Breast epithelium (tissue), 3 donors: ENCODE results near the gene IKBKE.

Source experiments
- CTCF ChIP-seq, 3 donors: fragments of 450-650 bp; IDR thresholded peaks; one replicate each; pipeline ENCODE4 v1.5.1; 2016 to 2017; ENCODE audit warnings: antibody characterized with exemption in 3 of 3, mild to moderate bottlenecking in 3 of 3, moderate library complexity in 3 of 3
- POLR2A ChIP-seq: fragments of 450-650 bp; IDR thresholded peaks from one replicate; pipeline ENCODE4 v1.6.1; 2016; ENCODE audit warnings: antibody characterized with exemption, mild to moderate bottlenecking, moderate library complexity
- POLR2AphosphoS5 ChIP-seq, 3 donors: sonication (generic); formaldehyde crosslinking; IDR thresholded peaks; one replicate each; pipeline ENCODE4 v1.6.1; 2017; ENCODE audit warnings: antibody characterized with exemption in 3 of 3

GRCh38 chr1:206482611-206483010, 12.3 kb downstream of the IKBKE start:
- TF ChIP-seq POLR2AphosphoS5 (IDR thresholded peaks at IDR 0.05) = no peak
- no peak for TF ChIP-seq CTCF (IDR thresholded peaks at IDR 0.05)
- no peak for TF ChIP-seq POLR2A
